Measurements from ENCODE around the gene SUOX. TPM values are rescaled to one million over a fixed set of nuclear protein-coding genes. Genes with fewer than 3 reads are reported as not detected.

SUOX gene
- total RNA-seq, 4 donors from 2014 or later, result 14.5 to 43.0 (median 22.9) TPM

GRCh38 chr12:56046027-56046780 is 49.1 kb downstream of the SUOX start:
- no peak for TF ChIP-seq CTCF (IDR thresholded peaks at IDR 0.05)
- ATAC-seq (ENCODE audit: low FRiP score), result no peak
- DNase-seq (ENCODE audit: low spot score), result no peak

- no peak for TF ChIP-seq CTCF (IDR thresholded peaks at IDR 0.05)
- no peak for DNase-seq (ENCODE audit: low spot score)
- ATAC-seq (ENCODE audit: low FRiP score), result no peak
Observed at GRCh38 chr12:56053407-56053893, 56.4 kb downstream of the SUOX start.

Other genes with a start within 250 kb of the SUOX start
- 10 to 100 TPM; 43.8 to 62.7 (median 52.5) TPM for gene SARNP, start 179.6 kb upstream of the SUOX start, total RNA-seq
- 10 to 100 TPM; 24.6 to 34.2 (median 28.6) TPM for gene ORMDL2, start 179.2 kb upstream of the SUOX start, total RNA-seq
- gene DNAJC14, start 167.7 kb upstream of the SUOX start, total RNA-seq, result 10 to 100 TPM; 37.2 to 46.7 (median 42.3) TPM
- 100 to 1,000 TPM in 3 of 4 donors, 10 to 100 TPM in 1; 35.0 to 616 (median 308) TPM for gene MMP19, start 154.3 kb upstream of the SUOX start, total RNA-seq
- 10 to 100 TPM; 28.2 to 37.6 (median 29.8) TPM for gene PYM1, start 69.4 kb upstream of the SUOX start, total RNA-seq
- 10 to 100 TPM; 26.0 to 57.0 (median 37.9) TPM for gene DGKA, start 66.1 kb upstream of the SUOX start, total RNA-seq
- 1 to 10 TPM in 2 of 4 donors, under 1 TPM in 2; 0.65 to 5.2 (median 1.2) TPM for gene PMEL, start 31.2 kb upstream of the SUOX start, total RNA-seq
- 10 to 100 TPM in 3 of 4 donors, 1 to 10 TPM in 1; 9.7 to 23.7 (median 17.5) TPM for gene CDK2, start 30.4 kb upstream of the SUOX start, total RNA-seq
- 10 to 100 TPM; 46.2 to 71.5 (median 64.8) TPM for gene RAB5B, start 23.2 kb upstream of the SUOX start, total RNA-seq
- 10 to 100 TPM in 1 of 4 donors, 1 to 10 TPM in 3; 4.4 to 10.3 (median 6.6) TPM for gene IKZF4, start 23.8 kb downstream of the SUOX start, total RNA-seq
- 1,000 to 10,000 TPM in 2 of 4 donors, 100 to 1,000 TPM in 2; 482 to 1,592 (median 1,024) TPM for gene RPS26, start 44.6 kb downstream of the SUOX start, total RNA-seq
- gene ERBB3, start 82.9 kb downstream of the SUOX start, total RNA-seq, result 1 to 10 TPM; 2.9 to 8.3 (median 7.6) TPM
- gene PA2G4, start 107.3 kb downstream of the SUOX start, total RNA-seq, result 100 to 1,000 TPM in 3 of 4 donors, 10 to 100 TPM in 1; 90.2 to 232 (median 119) TPM
- gene RPL41, start 119.4 kb downstream of the SUOX start, total RNA-seq, result 1,000 to 10,000 TPM; 2,553 to 3,094 (median 2,929) TPM
- gene ZC3H10, start 121.0 kb downstream of the SUOX start, total RNA-seq, result 1 to 10 TPM; 3.5 to 5.5 (median 4.9) TPM
- gene ESYT1, start 131.0 kb downstream of the SUOX start, total RNA-seq, result 100 to 1,000 TPM; 129 to 447 (median 345) TPM
- 10 to 100 TPM; 25.8 to 42.4 (median 31.8) TPM for gene MYL6B, start 155.3 kb downstream of the SUOX start, total RNA-seq
- 1,000 to 10,000 TPM; 2,379 to 4,265 (median 3,293) TPM for gene MYL6, start 161.1 kb downstream of the SUOX start, total RNA-seq
- gene SMARCC2, start 192.2 kb downstream of the SUOX start, total RNA-seq, result 100 to 1,000 TPM in 1 of 4 donors, 10 to 100 TPM in 3; 65.5 to 101 (median 82.1) TPM
- gene RNF41, start 224.6 kb downstream of the SUOX start, total RNA-seq, result 100 to 1,000 TPM in 1 of 4 donors, 10 to 100 TPM in 3; 50.0 to 128 (median 76.2) TPM
- 10 to 100 TPM; 13.2 to 24.3 (median 17.2) TPM for gene NABP2, start 227.1 kb downstream of the SUOX start, total RNA-seq
- gene SLC39A5, start 232.8 kb downstream of the SUOX start, total RNA-seq, result not detected